ENCODE data around the gene ARMC7. TPM values are rescaled to one million over a fixed set of nuclear protein-coding genes. Genes with fewer than 3 reads are reported as not detected.

Gene ARMC7
- total and polyA plus RNA-seq, 2 of the 13 experiments (the other 11 are each of a cell fraction or from before 2014, with no cell fraction given): 3.9 to 4.2 TPM

DNA sequence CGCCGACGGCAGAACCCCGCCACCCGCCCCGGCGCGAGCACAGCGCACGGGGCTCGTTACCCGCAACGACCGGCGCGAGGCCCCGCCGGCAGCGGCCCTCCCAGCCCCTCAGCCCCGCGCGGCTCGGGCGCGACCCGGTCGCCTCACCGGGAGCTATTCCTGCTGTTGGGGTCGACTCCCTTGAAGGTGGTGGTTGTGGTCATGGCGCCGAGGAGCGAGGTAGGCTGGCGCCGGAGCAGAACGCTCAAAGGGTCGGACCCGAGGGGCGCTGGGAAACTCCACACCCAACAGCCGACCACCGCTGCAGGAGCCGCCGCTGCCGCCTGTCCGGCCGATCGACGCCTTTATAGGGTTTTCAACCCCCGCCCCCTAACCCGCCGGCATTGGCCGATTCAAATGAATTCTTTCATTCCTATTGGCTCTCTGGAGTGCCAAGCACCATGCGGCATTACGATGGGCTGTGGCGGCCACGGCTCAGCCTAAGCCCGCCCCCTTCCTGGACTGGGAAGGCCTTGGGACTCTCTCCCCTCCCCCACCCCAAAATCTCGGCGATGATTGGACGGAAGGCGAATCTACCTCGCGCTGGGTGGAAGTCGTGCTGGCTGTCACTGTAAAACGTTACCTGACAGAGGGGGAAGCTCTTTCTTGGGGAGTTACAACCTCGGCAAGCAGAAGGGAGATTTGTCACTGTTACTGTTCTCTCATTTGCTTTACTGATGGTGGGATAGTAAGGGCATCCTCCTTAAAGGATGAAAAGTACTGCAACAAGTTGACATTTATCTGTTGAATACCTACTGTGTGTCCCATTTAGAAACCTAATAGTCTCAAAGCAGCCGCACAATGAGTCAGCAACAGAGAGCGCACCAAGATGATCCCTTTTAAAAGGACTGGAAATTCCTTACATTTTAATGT is 44.7 kb downstream of the ARMC7 start, which contains the start of gene JPT1 (continued):
- TF ChIP-seq, protein P1, sequence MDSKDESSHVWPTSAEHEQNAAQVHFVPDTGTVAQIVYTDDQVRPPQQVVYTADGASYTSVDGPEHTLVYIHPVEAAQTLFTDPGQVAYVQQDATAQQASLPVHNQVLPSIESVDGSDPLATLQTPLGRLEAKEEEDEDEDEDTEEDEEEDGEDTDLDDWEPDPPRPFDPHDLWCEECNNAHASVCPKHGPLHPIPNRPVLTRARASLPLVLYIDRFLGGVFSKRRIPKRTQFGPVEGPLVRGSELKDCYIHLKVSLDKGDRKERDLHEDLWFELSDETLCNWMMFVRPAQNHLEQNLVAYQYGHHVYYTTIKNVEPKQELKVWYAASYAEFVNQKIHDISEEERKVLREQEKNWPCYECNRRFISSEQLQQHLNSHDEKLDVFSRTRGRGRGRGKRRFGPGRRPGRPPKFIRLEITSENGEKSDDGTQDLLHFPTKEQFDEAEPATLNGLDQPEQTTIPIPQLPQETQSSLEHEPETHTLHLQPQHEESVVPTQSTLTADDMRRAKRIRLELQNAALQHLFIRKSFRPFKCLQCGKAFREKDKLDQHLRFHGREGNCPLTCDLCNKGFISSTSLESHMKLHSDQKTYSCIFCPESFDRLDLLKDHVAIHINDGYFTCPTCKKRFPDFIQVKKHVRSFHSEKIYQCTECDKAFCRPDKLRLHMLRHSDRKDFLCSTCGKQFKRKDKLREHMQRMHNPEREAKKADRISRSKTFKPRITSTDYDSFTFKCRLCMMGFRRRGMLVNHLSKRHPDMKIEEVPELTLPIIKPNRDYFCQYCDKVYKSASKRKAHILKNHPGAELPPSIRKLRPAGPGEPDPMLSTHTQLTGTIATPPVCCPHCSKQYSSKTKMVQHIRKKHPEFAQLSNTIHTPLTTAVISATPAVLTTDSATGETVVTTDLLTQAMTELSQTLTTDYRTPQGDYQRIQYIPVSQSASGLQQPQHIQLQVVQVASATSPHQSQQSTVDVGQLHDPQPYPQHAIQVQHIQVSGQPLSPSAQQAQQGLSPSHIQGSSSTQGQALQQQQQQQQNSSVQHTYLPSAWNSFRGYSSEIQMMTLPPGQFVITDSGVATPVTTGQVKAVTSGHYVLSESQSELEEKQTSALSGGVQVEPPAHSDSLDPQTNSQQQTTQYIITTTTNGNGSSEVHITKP (CRISPR knock-in tag; IDR thresholded peaks at IDR 0.05; ENCODE audit: low read depth): 0 out of 2 replicates have a peak, but pooled peaks have one; percentile 34
- TF ChIP-seq PHF8 (CRISPR knock-in tag; IDR thresholded peaks at IDR 0.05) (peak; percentile 95), ZNF501 (CRISPR knock-in tag; IDR thresholded peaks at IDR 0.05) (peak; percentile 91), ZNF510 (CRISPR knock-in tag; IDR thresholded peaks at IDR 0.05; ENCODE audit: low read depth) (peak; percentile 25; the same call in 1 of the 2 replicates), TP53 (CRISPR knock-in tag; conservative IDR thresholded peaks at IDR 0.05) (no peak), RFXANK (CRISPR knock-in tag; IDR thresholded peaks at IDR 0.05) (no peak), CREB1 (IDR thresholded peaks at IDR 0.05) (peak; percentile 81), CREB1 (CRISPR knock-in tag; IDR thresholded peaks at IDR 0.05) (no peak; the same call in 1 of the 2 replicates), ZNF33B (CRISPR knock-in tag; IDR thresholded peaks at IDR 0.05) (no peak; the same call in 1 of the 2 replicates), ZNF780A (CRISPR knock-in tag; IDR thresholded peaks at IDR 0.05) (0 out of 2 replicates have a peak, but pooled peaks have one; percentile 20), TGIF2 (CRISPR knock-in tag; IDR thresholded peaks at IDR 0.05) (peak; percentile 82; the same call in 1 of the 2 replicates), GLI4 (CRISPR knock-in tag; IDR thresholded peaks at IDR 0.05; ENCODE audit: borderline replicate concordance) (peak; percentile 87; the same call in 1 of the 2 replicates), YEATS2 (CRISPR knock-in tag; IDR thresholded peaks at IDR 0.05; ENCODE audit: borderline replicate concordance) (peak; percentile 73), ZNF607 (CRISPR knock-in tag; IDR thresholded peaks at IDR 0.05; ENCODE audit: borderline replicate concordance) (peak; percentile 70), ZKSCAN1 (IDR thresholded peaks at IDR 0.05; ENCODE audit: low read length) (peak; percentile 95)
- TF ChIP-seq, protein P2, sequence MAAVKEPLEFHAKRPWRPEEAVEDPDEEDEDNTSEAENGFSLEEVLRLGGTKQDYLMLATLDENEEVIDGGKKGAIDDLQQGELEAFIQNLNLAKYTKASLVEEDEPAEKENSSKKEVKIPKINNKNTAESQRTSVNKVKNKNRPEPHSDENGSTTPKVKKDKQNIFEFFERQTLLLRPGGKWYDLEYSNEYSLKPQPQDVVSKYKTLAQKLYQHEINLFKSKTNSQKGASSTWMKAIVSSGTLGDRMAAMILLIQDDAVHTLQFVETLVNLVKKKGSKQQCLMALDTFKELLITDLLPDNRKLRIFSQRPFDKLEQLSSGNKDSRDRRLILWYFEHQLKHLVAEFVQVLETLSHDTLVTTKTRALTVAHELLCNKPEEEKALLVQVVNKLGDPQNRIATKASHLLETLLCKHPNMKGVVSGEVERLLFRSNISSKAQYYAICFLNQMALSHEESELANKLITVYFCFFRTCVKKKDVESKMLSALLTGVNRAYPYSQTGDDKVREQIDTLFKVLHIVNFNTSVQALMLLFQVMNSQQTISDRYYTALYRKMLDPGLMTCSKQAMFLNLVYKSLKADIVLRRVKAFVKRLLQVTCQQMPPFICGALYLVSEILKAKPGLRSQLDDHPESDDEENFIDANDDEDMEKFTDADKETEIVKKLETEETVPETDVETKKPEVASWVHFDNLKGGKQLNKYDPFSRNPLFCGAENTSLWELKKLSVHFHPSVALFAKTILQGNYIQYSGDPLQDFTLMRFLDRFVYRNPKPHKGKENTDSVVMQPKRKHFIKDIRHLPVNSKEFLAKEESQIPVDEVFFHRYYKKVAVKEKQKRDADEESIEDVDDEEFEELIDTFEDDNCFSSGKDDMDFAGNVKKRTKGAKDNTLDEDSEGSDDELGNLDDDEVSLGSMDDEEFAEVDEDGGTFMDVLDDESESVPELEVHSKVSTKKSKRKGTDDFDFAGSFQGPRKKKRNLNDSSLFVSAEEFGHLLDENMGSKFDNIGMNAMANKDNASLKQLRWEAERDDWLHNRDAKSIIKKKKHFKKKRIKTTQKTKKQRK (IDR thresholded peaks at IDR 0.05; ENCODE audit: low read length): peak; percentile 55; the same call in 1 of the 2 replicates
- TF ChIP-seq, protein P3, sequence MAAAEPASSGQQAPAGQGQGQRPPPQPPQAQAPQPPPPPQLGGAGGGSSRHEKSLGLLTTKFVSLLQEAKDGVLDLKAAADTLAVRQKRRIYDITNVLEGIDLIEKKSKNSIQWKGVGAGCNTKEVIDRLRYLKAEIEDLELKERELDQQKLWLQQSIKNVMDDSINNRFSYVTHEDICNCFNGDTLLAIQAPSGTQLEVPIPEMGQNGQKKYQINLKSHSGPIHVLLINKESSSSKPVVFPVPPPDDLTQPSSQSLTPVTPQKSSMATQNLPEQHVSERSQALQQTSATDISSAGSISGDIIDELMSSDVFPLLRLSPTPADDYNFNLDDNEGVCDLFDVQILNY (CRISPR knock-in tag; conservative IDR thresholded peaks at IDR 0.05): peak; percentile 10; the same call in 1 of the 2 replicates
